ENCODE results near the gene BRAT1. TPM values are rescaled to one million over a fixed set of nuclear protein-coding genes. Genes with fewer than 3 reads are reported as not detected.

BRAT1 gene
- total RNA-seq, 1 donor from 2014 or later, result 30.5 TPM

- H3K27me3 Mint-ChIP-seq (ENCODE audit: unreplicated experiment), result peaks cover 15% of the 10 kb centered on the region
- H3K4me3 Mint-ChIP-seq (ENCODE audit: unreplicated experiment), result peak within 1 kb of the TSS; percentile 90
- peak within 1 kb of the TSS; percentile 92 for H3K27ac Mint-ChIP-seq (ENCODE audit: unreplicated experiment)
- peak; percentile 89 for DNase-seq
- H3K36me3 Mint-ChIP-seq (ENCODE audit: unreplicated experiment), result no peaks in the 10 kb centered on the region
- peaks cover 14% of the 10 kb centered on the region for H3K4me1 Mint-ChIP-seq (ENCODE audit: low read depth, unreplicated experiment)
- peaks cover 19% of the 10 kb centered on the region for H3K9me3 Mint-ChIP-seq (ENCODE audit: unreplicated experiment)
- TF ChIP-seq CTCF (IDR thresholded peaks at IDR 0.05; ENCODE audit: partially characterized antibody, unreplicated experiment), result no peak
Measured at GRCh38 chr7:2519119-2519930, 36.0 kb downstream of the BRAT1 start, which contains the start of gene LFNG. TSS of gene LFNG (plus strand) at chr7:2519774. CDS start at chr7:2519862, 88 bp downstream.

- no peaks in the 10 kb centered on the region for H3K36me3 Mint-ChIP-seq (ENCODE audit: unreplicated experiment)
- H3K4me1 Mint-ChIP-seq (ENCODE audit: low read depth, unreplicated experiment), result peaks cover 14% of the 10 kb centered on the region
- DNase-seq, result no peak
- peaks cover 19% of the 10 kb centered on the region for H3K9me3 Mint-ChIP-seq (ENCODE audit: unreplicated experiment)
- no peak for TF ChIP-seq CTCF (IDR thresholded peaks at IDR 0.05; ENCODE audit: partially characterized antibody, unreplicated experiment)
- peaks cover 15% of the 10 kb centered on the region for H3K27me3 Mint-ChIP-seq (ENCODE audit: unreplicated experiment)
- peak overlapping the region; percentile 74 for H3K4me3 Mint-ChIP-seq (ENCODE audit: unreplicated experiment)
- H3K27ac Mint-ChIP-seq (ENCODE audit: unreplicated experiment), result peak overlapping the region; percentile 92
Measured at GRCh38 chr7:2518737-2519118, 36.6 kb downstream of the BRAT1 start.

DNA sequence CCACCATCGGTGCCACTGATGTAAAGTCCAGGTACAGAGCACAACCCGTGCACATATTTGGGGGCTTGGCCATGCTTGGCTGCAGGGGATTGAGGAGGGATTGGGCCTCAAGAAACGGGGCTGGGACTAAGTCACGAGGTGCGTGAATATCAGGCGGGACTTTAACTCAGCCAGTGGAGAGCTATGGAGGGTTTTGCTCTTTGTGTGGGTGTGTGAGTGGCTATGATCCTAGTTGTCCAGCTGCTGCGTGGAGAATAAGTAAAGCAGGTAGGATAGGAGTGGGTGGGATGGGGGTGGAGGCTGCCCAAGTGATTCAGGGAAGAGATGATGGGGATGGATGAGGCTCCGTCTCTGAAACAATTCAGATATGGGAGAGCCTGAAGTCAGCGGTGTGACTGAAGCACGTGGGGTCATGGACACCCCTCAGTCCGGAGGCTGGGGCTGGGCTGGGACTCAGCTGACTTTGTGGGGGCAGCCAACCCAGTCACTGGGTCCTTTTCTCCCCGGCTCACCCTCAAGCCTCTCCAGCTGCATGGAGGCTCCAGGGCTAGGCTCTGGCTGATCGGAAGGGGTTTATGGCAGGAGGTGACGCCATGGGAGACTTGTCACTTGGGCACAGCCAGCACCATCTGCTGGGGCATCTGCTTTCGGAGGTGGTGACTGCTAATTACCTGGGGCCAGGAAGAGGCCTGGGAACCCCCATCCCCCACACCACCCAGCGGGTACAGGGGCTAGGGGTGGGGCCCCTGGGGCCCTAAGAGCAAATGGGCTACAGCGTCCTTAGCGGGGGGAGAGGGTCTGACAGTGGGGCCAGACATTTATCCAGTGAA, 37.4 kb downstream of the BRAT1 start:
- Mint-ChIP-seq H3K36me3 (ENCODE audit: unreplicated experiment) (no peaks in the 10 kb centered on the region), H3K9me3 (ENCODE audit: unreplicated experiment) (peaks cover 19% of the 10 kb centered on the region), H3K27ac (ENCODE audit: unreplicated experiment) (peak overlapping the region; percentile 92), H3K4me3 (ENCODE audit: unreplicated experiment) (peak overlapping the region; percentile 74), H3K4me1 (ENCODE audit: low read depth, unreplicated experiment) (peaks cover 15% of the 10 kb centered on the region), H3K27me3 (ENCODE audit: unreplicated experiment) (peaks cover 17% of the 10 kb centered on the region)
- TF ChIP-seq CTCF (IDR thresholded peaks at IDR 0.05; ENCODE audit: partially characterized antibody, unreplicated experiment), result no peak
- peak; percentile 74 for DNase-seq

- peaks cover 15% of the 10 kb centered on the region for H3K4me1 Mint-ChIP-seq (ENCODE audit: low read depth, unreplicated experiment)
- no peak for TF ChIP-seq CTCF (IDR thresholded peaks at IDR 0.05; ENCODE audit: partially characterized antibody, unreplicated experiment)
- DNase-seq, result no peak
- no peak overlapping the region for H3K4me3 Mint-ChIP-seq (ENCODE audit: unreplicated experiment)
- no peaks in the 10 kb centered on the region for H3K36me3 Mint-ChIP-seq (ENCODE audit: unreplicated experiment)
- H3K27me3 Mint-ChIP-seq (ENCODE audit: unreplicated experiment), result peaks cover 17% of the 10 kb centered on the region
- no peak overlapping the region for H3K27ac Mint-ChIP-seq (ENCODE audit: unreplicated experiment)
- peaks cover 19% of the 10 kb centered on the region for H3K9me3 Mint-ChIP-seq (ENCODE audit: unreplicated experiment)
Measured at GRCh38 chr7:2517026-2517425, 38.3 kb downstream of the BRAT1 start.
